Neural cell (in vitro differentiated cells): Measurements from ENCODE around the gene GLI3. TPM values are rescaled to one million over a fixed set of nuclear protein-coding genes. Genes with fewer than 3 reads are reported as not detected.

ENCODE experiments used
- H2AFZ ChIP-seq: fragments of 200-600, 300-800 bp; sonication (generic), shearing (Covaris generic); 2 replicates; pipeline ENCODE4 v1.6.0; 2014; ENCODE audit warnings: low read depth, mild to moderate bottlenecking, antibody characterized with exemption, low read length, moderate library complexity
- H3F3A ChIP-seq: fragments of 200-600 bp; shearing (Covaris generic); 2 replicates; pipeline ENCODE4 v1.6.1; 2016; ENCODE audit warnings: mild to moderate bottlenecking, moderate library complexity, mixed read lengths, antibody characterized with exemption, low read length; ENCODE audit not compliant: insufficient read depth, poor library complexity, severe bottlenecking
- H3K27ac ChIP-seq: fragments of 200-600, 300-800 bp; sonication (generic), shearing (Covaris generic); 2 replicates; pipeline ENCODE4 v1.5.1; 2014; ENCODE audit warnings: mild to moderate bottlenecking, low read length, moderate library complexity
- H3K27me3 ChIP-seq: fragments of 300-800, 200-600 bp; sonication (generic), shearing (Covaris generic); 2 replicates; pipeline ENCODE4 v1.6.0; 2014; ENCODE audit warnings: mild to moderate bottlenecking, low read depth, low read length, moderate library complexity; ENCODE audit not compliant: insufficient read depth
- H3K36me3 ChIP-seq: fragments of 300-800, 200-600 bp; sonication (generic), shearing (Covaris generic); 2 replicates; pipeline ENCODE4 v1.5.1; 2014; ENCODE audit warnings: mild to moderate bottlenecking, antibody characterized with exemption, low read length, moderate library complexity; ENCODE audit not compliant: insufficient read depth
- H3K4me2 ChIP-seq: fragments of 300-800, 200-600 bp; sonication (generic), shearing (Covaris generic); 2 replicates; pipeline ENCODE4 v1.6.0; 2014; ENCODE audit warnings: mild to moderate bottlenecking, low read length
- H3K4me3 ChIP-seq: fragments of 300-800, 200-600 bp; sonication (generic), shearing (Covaris generic); 2 replicates; pipeline ENCODE4 v1.5.1; 2014; ENCODE audit warnings: mild to moderate bottlenecking, low read length, moderate library complexity
- H3K79me2 ChIP-seq: fragments of 200-600 bp; shearing (Covaris generic); replicated peaks from 2 replicates; pipeline ENCODE4 v1.6.0; 2014; ENCODE audit warnings: mild to moderate bottlenecking, low read length, moderate library complexity; ENCODE audit not compliant: insufficient read depth
- H3K9ac ChIP-seq: fragments of 300-800, 200-600 bp; sonication (generic), shearing (Covaris generic); 2 replicates; pipeline ENCODE4 v1.6.1; 2016; ENCODE audit warnings: mild to moderate bottlenecking, low read length, mixed read lengths
- H3K9me2 ChIP-seq: fragments of 200-600 bp; shearing (Covaris generic); 2 replicates; pipeline ENCODE4 v1.6.1; 2016; ENCODE audit warnings: mild to moderate bottlenecking, low read length, mixed read lengths; ENCODE audit not compliant: insufficient read depth
- H3K9me3 ChIP-seq: fragments of 200-600, 300-800 bp; sonication (generic), shearing (Covaris generic); 2 replicates; pipeline ENCODE4 v1.6.1; 2016; ENCODE audit warnings: mild to moderate bottlenecking, mixed run types, low read length, moderate library complexity, mixed read lengths
- H4K20me1 ChIP-seq: fragments of 200-600 bp; shearing (Covaris generic); 2 replicates; pipeline ENCODE4 v1.6.1; 2016; ENCODE audit warnings: mild to moderate bottlenecking, mixed run types; ENCODE audit not compliant: insufficient read depth
- CTCF ChIP-seq: fragments of 450-650 bp; IDR thresholded peaks from 2 replicates; pipeline ENCODE4 v1.5.1; 2014; ENCODE audit warnings: antibody characterized with exemption, mild to moderate bottlenecking, moderate library complexity; ENCODE audit not compliant: poor library complexity, severe bottlenecking
- EP300 ChIP-seq: fragments of 450-650 bp; conservative IDR thresholded peaks from 2 replicates; pipeline ENCODE4 v1.6.1; 2014; ENCODE audit warnings: antibody characterized with exemption, mild to moderate bottlenecking, moderate library complexity; ENCODE audit not compliant: poor library complexity, severe bottlenecking
- EZH2 ChIP-seq: fragments of 200-600, 300-800 bp; shearing (Covaris generic), sonication (generic); IDR thresholded peaks from 2 replicates; pipeline ENCODE4 v1.6.1; 2014; ENCODE audit warnings: antibody characterized with exemption, low read length, borderline replicate concordance, mild to moderate bottlenecking; ENCODE audit not compliant: insufficient read depth, poor library complexity, severe bottlenecking
- MXI1 ChIP-seq: fragments of 450-650 bp; conservative IDR thresholded peaks from 2 replicates; pipeline ENCODE4 v1.6.1; 2014; ENCODE audit warnings: antibody characterized with exemption, mild to moderate bottlenecking; ENCODE audit not compliant: poor library complexity, severe bottlenecking
- POLR2AphosphoS5 ChIP-seq: IDR thresholded peaks from 2 replicates; pipeline ENCODE4 v1.6.1; 2012
- RAD21 ChIP-seq: fragments of 450-650 bp; conservative IDR thresholded peaks from 2 replicates; pipeline ENCODE4 v1.6.1; 2014; ENCODE audit warnings: antibody characterized with exemption, mild to moderate bottlenecking, moderate library complexity
- REST ChIP-seq: IDR thresholded peaks from 2 replicates; pipeline ENCODE4 v1.6.1; 2012; ENCODE audit warnings: borderline replicate concordance
- SMC3 ChIP-seq: fragments of 450-650 bp; conservative IDR thresholded peaks from 2 replicates; pipeline ENCODE4 v1.6.1; 2014; ENCODE audit warnings: antibody characterized with exemption, mild to moderate bottlenecking, moderate library complexity; ENCODE audit not compliant: poor library complexity
- TAF1 ChIP-seq: IDR thresholded peaks from 2 replicates; pipeline ENCODE4 v1.6.1; 2012; ENCODE audit warnings: low read depth
- polyA plus RNA-seq: library from polyadenylated mRNA; depleted of rRNA; stranded (reverse); fragments of >200 nt; gene quantifications from 2 replicates; pipeline ENCODE4 v1.2.3, GENCODE V29; 2014

GLI3 gene
- polyA plus RNA-seq, 1 donor from 2014 or later = 0.19 TPM

DNA sequence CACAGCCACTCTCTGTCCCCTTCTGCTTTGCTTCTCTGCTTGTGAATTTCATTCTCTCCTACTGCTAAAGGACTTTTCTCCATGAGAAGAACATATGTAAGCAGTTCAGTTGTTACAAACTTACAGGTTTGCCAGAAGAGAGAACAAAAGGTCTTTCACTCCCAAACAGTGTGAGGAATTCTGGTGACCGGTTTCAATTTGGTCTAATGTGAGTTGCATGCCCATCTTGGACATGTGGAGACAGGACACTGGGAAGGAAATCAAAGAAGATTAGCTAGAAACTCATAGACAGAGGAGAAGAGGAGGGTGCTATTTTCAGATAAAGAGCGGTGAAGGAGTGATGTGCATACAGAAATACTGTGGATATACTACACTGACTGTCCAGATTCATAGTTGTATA is 324.6 kb downstream of the GLI3 start:
- Histone ChIP-seq H3K4me2 (no peak overlapping the region), H3K79me2 (no peaks in the 10 kb centered on the region)

DNA sequence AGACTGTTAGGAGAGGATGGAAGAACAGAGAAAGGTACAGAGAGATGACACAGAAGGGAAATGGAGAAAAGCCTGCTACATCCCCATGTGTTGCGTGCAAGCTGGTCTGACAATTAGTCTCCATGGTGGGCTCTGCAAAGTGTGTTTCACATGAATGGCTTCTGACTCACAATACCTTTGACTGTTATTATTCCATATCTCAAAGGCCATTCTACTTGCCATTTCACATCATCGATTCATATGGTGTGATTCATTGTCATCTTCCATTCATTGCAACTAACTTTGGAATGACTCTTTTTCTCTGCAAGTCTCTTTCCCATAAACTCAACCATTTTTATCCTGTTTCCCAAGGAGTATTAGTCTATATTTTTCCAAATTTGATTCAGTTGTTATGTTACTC is 325.2 kb downstream of the GLI3 start:
- H3K9me3 ChIP-seq = no peaks in the 10 kb centered on the region
- H2AFZ ChIP-seq = no peak overlapping the region
- no peak overlapping the region for H3K27ac ChIP-seq
- H3F3A ChIP-seq = no peaks in the 10 kb centered on the region
- no peak overlapping the region for H3K4me2 ChIP-seq
- no peaks in the 10 kb centered on the region for H3K27me3 ChIP-seq
- H3K9me2 ChIP-seq = no peaks in the 10 kb centered on the region
- H3K4me3 ChIP-seq = no peak overlapping the region
- no peaks in the 10 kb centered on the region for H3K36me3 ChIP-seq
- H4K20me1 ChIP-seq = no peaks in the 10 kb centered on the region
- H3K9ac ChIP-seq = no peak overlapping the region
- H3K79me2 ChIP-seq = no peaks in the 10 kb centered on the region
- TF ChIP-seq CTCF (no peak), POLR2AphosphoS5 (no peak), EZH2 (no peak), MXI1 (no peak), REST (no peak), SMC3 (no peak)

More for the DNA sequence above, 324.6 kb downstream of the GLI3 start:
- TF ChIP-seq REST (no peak), EZH2 (no peak), EP300 (no peak), POLR2AphosphoS5 (no peak), MXI1 (no peak), TAF1 (no peak), CTCF (no peak), SMC3 (no peak), RAD21 (no peak)
- no peak overlapping the region for H2AFZ ChIP-seq
- no peaks in the 10 kb centered on the region for H3K27me3 ChIP-seq
- no peak overlapping the region for H3K27ac ChIP-seq
- H3K9me3 ChIP-seq = no peaks in the 10 kb centered on the region
- H3K36me3 ChIP-seq = no peaks in the 10 kb centered on the region
- H4K20me1 ChIP-seq = no peaks in the 10 kb centered on the region
- no peak overlapping the region for H3K9ac ChIP-seq
- no peaks in the 10 kb centered on the region for H3F3A ChIP-seq
- no peaks in the 10 kb centered on the region for H3K9me2 ChIP-seq
- no peak overlapping the region for H3K4me3 ChIP-seq
